IMR-90 (cell line): ENCODE measurements around the gene GNB5. TPM values are rescaled to one million over a fixed set of nuclear protein-coding genes. Genes with fewer than 3 reads are reported as not detected.

Experiments
- ATAC-seq: fragments of 200-7000 bp; cut with Tn5 transposase; 2 replicates; pipeline ENCODE4 v1.9.1; 2020; ENCODE audit warnings: low read depth, mild to moderate bottlenecking, moderate library complexity
- BruUV-seq: library from RNA; stranded (reverse); fragments of 400-500 nt; replicated peaks from 2 replicates; lab custom pipeline; 2021; lab: Mats Ljungman, UMichigan
- CTCF ChIA-PET: fragments of 300-600 bp; formaldehyde crosslinking; extraction: SDS; loops from one replicate; lab custom pipeline; 2021; ENCODE audit warnings: antibody characterized with exemption; lab: Yijun Ruan, JAX
- POLR2A ChIA-PET: fragments of 300-600 bp; sonication (Branson Sonifier 250); formaldehyde crosslinking; loops from one replicate; lab custom pipeline; 2022; ENCODE audit warnings: antibody characterized with exemption; ENCODE audit not compliant: unreplicated experiment; lab: Charles Lee
- DNase-seq: peaks from one replicate; pipeline ENCODE4 v3.0.0; 2013
- H2AFZ ChIP-seq: replicated peaks from 2 replicates; pipeline ENCODE3; 2013; ENCODE audit warnings: low read length, mild to moderate bottlenecking; ENCODE audit not compliant: poor library complexity
- H2AK5ac ChIP-seq: 2 replicates; pipeline ENCODE4 v1.6.1; 2013; ENCODE audit warnings: low read depth, low read length, inconsistent platforms
- H2AK9ac ChIP-seq: replicated peaks from 2 replicates; pipeline ENCODE3; 2013; ENCODE audit warnings: mild to moderate bottlenecking, low read depth, low read length, moderate library complexity; ENCODE audit not compliant: poor library complexity
- H2BK120ac ChIP-seq: 2 replicates; pipeline ENCODE4 v1.6.1; 2013; ENCODE audit warnings: low read depth, low read length, inconsistent platforms
- H2BK15ac ChIP-seq: 3 replicates; pipeline ENCODE4 v1.6.1; 2013; ENCODE audit warnings: low read depth, low read length, inconsistent platforms
- H2BK20ac ChIP-seq: 2 replicates; pipeline ENCODE4 v1.6.1; 2013; ENCODE audit warnings: low read depth, mild to moderate bottlenecking, inconsistent platforms, low read length, moderate library complexity
- H2BK5ac ChIP-seq: 2 replicates; pipeline ENCODE4 v1.6.1; 2013; ENCODE audit warnings: mild to moderate bottlenecking, low read depth, low read length, inconsistent platforms; ENCODE audit not compliant: poor library complexity, severe bottlenecking
- H3K14ac ChIP-seq: replicated peaks from 2 replicates; pipeline ENCODE4 v1.6.1; 2013; ENCODE audit warnings: low read depth, low read length, inconsistent platforms
- H3K18ac ChIP-seq: 2 replicates; pipeline ENCODE4 v1.6.1; 2013; ENCODE audit warnings: low read depth, low read length, control low read depth
- H3K23ac ChIP-seq: 2 replicates; pipeline ENCODE4 v1.6.1; 2013; ENCODE audit warnings: low read depth, low read length, inconsistent platforms
- H3K27ac ChIP-seq: 2 replicates; pipeline ENCODE4 v1.5.1; 2013; ENCODE audit warnings: mild to moderate bottlenecking, control low read depth, low read length; ENCODE audit not compliant: insufficient read depth
- H3K27me3 ChIP-seq: 2 replicates; pipeline ENCODE4 v1.6.1; 2013; ENCODE audit warnings: low read length; ENCODE audit not compliant: control insufficient read depth, insufficient read depth
- H3K36me3 ChIP-seq: 2 replicates; pipeline ENCODE4 v1.6.1; 2013; ENCODE audit warnings: low read length, mixed read lengths; ENCODE audit not compliant: control insufficient read depth, insufficient read depth
- H3K4ac ChIP-seq: 2 replicates; pipeline ENCODE4 v1.6.1; 2013; ENCODE audit warnings: low read depth, low read length, inconsistent platforms
- H3K4me1 ChIP-seq: 2 replicates; pipeline ENCODE4 v1.6.1; 2013; ENCODE audit warnings: low read length, mixed read lengths; ENCODE audit not compliant: control insufficient read depth, insufficient read depth
- H3K4me2 ChIP-seq: 2 replicates; pipeline ENCODE4 v1.6.1; 2013; ENCODE audit warnings: low read depth, mild to moderate bottlenecking, control low read depth, low read length, moderate library complexity
- H3K4me3 ChIP-seq: 2 replicates; pipeline ENCODE4 v1.5.1; 2013; ENCODE audit warnings: low read depth, mild to moderate bottlenecking, control low read depth, low read length, moderate library complexity; ENCODE audit not compliant: insufficient read depth
- H3K56ac ChIP-seq: 2 replicates; pipeline ENCODE4 v1.6.1; 2013; ENCODE audit warnings: low read length, inconsistent platforms; ENCODE audit not compliant: insufficient read depth; ENCODE audit errors: extremely low read depth
- H3K79me1 ChIP-seq, 2 experiments: 2 replicates each; pipeline ENCODE4 v1.6.1; 2013; ENCODE audit warnings: low read length in 2 of 2, inconsistent platforms in 1 of 2, low read depth in 1 of 2
- H3K9ac ChIP-seq: 2 replicates; pipeline ENCODE4 v1.6.1; 2013; ENCODE audit warnings: low read depth, low read length, control low read depth
- H3K9me1 ChIP-seq: 2 replicates; pipeline ENCODE4 v1.6.1; 2013; ENCODE audit warnings: low read length, inconsistent platforms; ENCODE audit not compliant: insufficient read depth
- H3K9me3 ChIP-seq: 2 replicates; pipeline ENCODE4 v1.6.1; 2013; ENCODE audit warnings: low read length; ENCODE audit not compliant: control insufficient read depth, insufficient read depth
- H4K20me1 ChIP-seq: 2 replicates; pipeline ENCODE4 v1.6.1; 2013; ENCODE audit warnings: low read length, inconsistent platforms; ENCODE audit not compliant: insufficient read depth
- H4K5ac ChIP-seq: 2 replicates; pipeline ENCODE4 v1.6.1; 2013; ENCODE audit warnings: mild to moderate bottlenecking, low read depth, low read length, control low read depth
- H4K8ac ChIP-seq, 2 experiments: 2 replicates each; pipeline ENCODE4 v1.6.1; 2013; ENCODE audit warnings: low read depth in 2 of 2, low read length in 2 of 2, control low read depth in 1 of 2, inconsistent platforms in 1 of 2
- H4K91ac ChIP-seq: 2 replicates; pipeline ENCODE4 v1.6.1; 2013; ENCODE audit warnings: low read depth, low read length, inconsistent platforms; ENCODE audit not compliant: insufficient read depth
- RAD21 ChIP-seq: IDR thresholded peaks from 2 replicates; pipeline ENCODE4 v1.6.1; 2012; ENCODE audit warnings: low read length, improper control_type of control experiment
- WGBS, 2 experiments: methylation state at CpG; one replicate each; pipeline versions ENCODE4 v1.1.5 to v1.1.7; 2013; ENCODE audit warnings: missing lambda C conversion rate in 2 of 2; ENCODE audit not compliant: insufficient read length in 1 of 2; ENCODE audit errors: extremely low coverage in 2 of 2; 5-methylcytosine and 5-hydroxymethylcytosine counted together
- dilution Hi-C: fragments of 300-500 bp; cut with HindIII; formaldehyde crosslinking; loops from one replicate; pipeline ENCODE4 v1.14.3; 2018; ENCODE audit warnings: low sequenced_read_pairs; ENCODE audit not compliant: unreplicated experiment
- in situ Hi-C: fragments of 300-500 bp; cut with MboI; formaldehyde crosslinking; loops from 3 replicates; pipeline ENCODE4 v1.14.3; 2019; ENCODE audit warnings: low sequenced_read_pairs, inconsistent platforms, mixed read lengths
- intact Hi-C: fragments of 100-400 bp; cut with micrococcal nuclease; formaldehyde crosslinking; loops from 2 replicates; pipeline ENCODE4 v1.10.0; 2022
- polyA plus RNA-seq, 3 experiments: library from polyadenylated mRNA; depleted of rRNA; stranded (reverse); fragments of >200 nt; gene quantifications; 2 replicates each; pipeline ENCODE4 v1.2.3, GENCODE V29; 2012; ENCODE audit warnings: low replicate concordance in 1 of 3
- total RNA-seq: library from RNA; depleted of rRNA; stranded (reverse); fragments of >200 nt; gene quantifications from 2 replicates; pipeline ENCODE4 v1.2.3, GENCODE V29; 2012

The GNB5 gene
- total and polyA plus RNA-seq, 2 of the 4 experiments (the other 2 are of a cell fraction): 27.7 to 33.2 TPM

DNA sequence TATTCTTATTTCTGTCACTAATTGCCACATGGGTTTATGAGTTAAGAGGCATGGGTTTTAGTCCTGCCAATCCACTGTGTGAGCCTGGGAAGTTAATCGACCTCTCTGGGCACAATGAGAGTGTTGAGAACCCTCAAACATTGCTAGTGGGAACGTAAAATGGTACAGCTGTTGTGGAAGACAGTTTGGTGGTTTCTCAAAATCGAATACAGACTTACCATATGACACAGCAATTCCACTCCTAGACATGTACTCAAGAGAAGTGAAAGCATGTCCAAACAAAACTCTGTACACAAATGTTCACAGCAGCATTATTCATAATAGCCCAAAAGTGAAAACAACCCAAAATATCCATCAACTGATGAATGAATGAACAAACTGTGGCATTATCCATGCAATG lies 5.7 kb upstream of the GNB5 start:
- Histone ChIP-seq H3K56ac (no peak overlapping the region), H4K8ac (no peak overlapping the region), H2BK15ac (no peak overlapping the region), H2AFZ (no peak overlapping the region), H3K36me3 (no peaks in the 10 kb centered on the region), H3K9me1 (no peaks in the 10 kb centered on the region), H2BK120ac (no peak overlapping the region), H3K23ac (no peak overlapping the region), H2AK5ac (no peak overlapping the region), H3K9me3 (no peaks in the 10 kb centered on the region), H2BK5ac (no peak overlapping the region), H3K4me2 (no peak overlapping the region), H4K20me1 (no peaks in the 10 kb centered on the region), H2BK20ac (no peak overlapping the region), H3K4me3 (no peak overlapping the region), H2AK9ac (no peak overlapping the region), H4K5ac (no peak overlapping the region), H3K27me3 (peaks cover 19% of the 10 kb centered on the region), H3K9ac (no peak overlapping the region), H4K91ac (no peak overlapping the region), H3K79me1 (no peaks in the 10 kb centered on the region), H3K4ac (no peak overlapping the region), H3K4me1 (peaks cover 3% of the 10 kb centered on the region; the same call in 1 of the 2 replicates), H3K27ac (no peak overlapping the region), H3K18ac (no peak overlapping the region), H3K14ac (no peak overlapping the region)
- ATAC-seq (no peak), DNase-seq (no peak)
- no TSS peak for BruUV-seq
- in situ Hi-C loops (no loop called here), intact Hi-C loops (no loop called here), dilution Hi-C loops (no loop called here)
- no peak for TF ChIP-seq RAD21
- POLR2A ChIA-PET: no interaction called here
- CTCF ChIA-PET: interaction anchor here (1.3 kb wide), 1 partner anchor 11 kb away, joined by 4 read pairs; no protein-coding TSS in a partner anchor
- no CpG with 5 or more reads among the region's 3 CpGs for WGBS, 2 experiments
